HG03045 (cell line): ENCODE data around the gene DNTT.

Source experiments
- ATAC-seq: cut with Tn5 transposase; IDR thresholded peaks from one replicate; pipeline ENCODE4 v1.9.1; 2021; ENCODE audit warnings: mild to moderate bottlenecking, moderate library complexity; ENCODE audit not compliant: unreplicated experiment

Gene DNTT

GRCh38 chr10:96304230-96304629, at the start of gene DNTT:
Gene DNTT (plus strand): TSS chr10:96304434. CDS start chr10:96304498, 64 bp downstream.
- no peak for ATAC-seq

- ATAC-seq: no peak
Observed at GRCh38 chr10:96254976-96255375, 49.3 kb upstream of the DNTT start.

GRCh38 chr10:96255549-96256333, 48.5 kb upstream of the DNTT start:
- ATAC-seq: no peak

- ATAC-seq: no peak
Observed at GRCh38 chr10:96257944-96258343, 46.3 kb upstream of the DNTT start.

GRCh38 chr10:96259150-96259549, 45.1 kb upstream of the DNTT start:
- no peak for ATAC-seq

- no peak for ATAC-seq
Observed at GRCh38 chr10:96260014-96260413, 44.2 kb upstream of the DNTT start.

- ATAC-seq: no peak
Observed at GRCh38 chr10:96261132-96261531, 43.1 kb upstream of the DNTT start.

GRCh38 chr10:96261930-96262329, 42.3 kb upstream of the DNTT start:
- ATAC-seq: no peak

GRCh38 chr10:96263176-96263575, 41.1 kb upstream of the DNTT start:
- no peak for ATAC-seq

- ATAC-seq: no peak
Observed at GRCh38 chr10:96263669-96264068, 40.6 kb upstream of the DNTT start.

- ATAC-seq: no peak
Observed at GRCh38 chr10:96264938-96265337, 39.3 kb upstream of the DNTT start.

- no peak for ATAC-seq
Observed at GRCh38 chr10:96266118-96266770, 38.0 kb upstream of the DNTT start.

- no peak for ATAC-seq
Observed at GRCh38 chr10:96267234-96267705, 37.0 kb upstream of the DNTT start.

GRCh38 chr10:96268341-96268909, 35.8 kb upstream of the DNTT start:
- ATAC-seq: no peak

GRCh38 chr10:96269438-96270300, 34.6 kb upstream of the DNTT start:
- ATAC-seq: no peak

GRCh38 chr10:96270571-96270970, 33.7 kb upstream of the DNTT start:
- no peak for ATAC-seq

- peak; percentile 58 for ATAC-seq
Observed at GRCh38 chr10:96271016-96271815, 33.0 kb upstream of the DNTT start, which contains the start of gene BLNK. Gene BLNK (minus strand): TSS chr10:96271569. CDS start chr10:96271398, 171 bp downstream.

- peak; percentile 0 for ATAC-seq
Observed at GRCh38 chr10:96272316-96273280, 31.6 kb upstream of the DNTT start.
